HG03039 (cell line): ENCODE results near the gene SH3BP2.

Experiments used
- ATAC-seq: cut with Tn5 transposase; IDR thresholded peaks from one replicate; pipeline ENCODE4 v1.9.1; 2021; ENCODE audit warnings: mild to moderate bottlenecking, moderate library complexity; ENCODE audit not compliant: unreplicated experiment

Gene SH3BP2

DNA sequence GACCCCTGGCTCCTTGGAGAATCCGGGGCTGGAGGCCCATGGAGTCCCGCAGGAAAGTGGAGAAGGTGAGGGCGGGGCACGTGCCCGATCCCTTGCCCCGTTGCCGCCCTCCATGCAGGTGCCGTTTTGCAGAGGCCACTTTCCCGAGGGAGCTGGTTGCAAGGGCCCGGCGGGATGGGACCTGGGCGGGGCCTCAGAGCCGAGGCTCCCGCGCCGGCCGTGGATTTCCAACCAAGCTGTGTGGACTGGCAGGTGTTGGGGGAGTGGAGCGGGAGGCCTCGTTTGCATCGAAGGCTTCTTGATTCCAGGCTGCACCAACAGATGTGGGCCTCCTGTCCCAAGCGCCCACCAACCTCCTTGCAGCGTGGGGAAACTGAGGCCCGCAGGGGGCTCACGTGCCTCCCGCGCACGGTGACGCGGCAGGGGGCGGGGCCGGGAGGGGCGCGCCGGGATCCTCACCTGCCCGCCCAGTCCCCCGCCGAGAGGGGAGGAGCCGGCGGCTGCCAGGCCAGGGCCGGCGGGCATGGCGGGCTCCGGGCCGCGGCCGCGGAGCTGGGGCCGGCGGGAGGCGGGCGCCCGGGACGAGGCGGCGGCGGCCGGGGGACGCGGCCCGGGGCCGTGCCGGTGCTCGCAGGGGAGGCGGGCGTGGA, 24.9 kb downstream of the SH3BP2 start:
- no peak for ATAC-seq

DNA sequence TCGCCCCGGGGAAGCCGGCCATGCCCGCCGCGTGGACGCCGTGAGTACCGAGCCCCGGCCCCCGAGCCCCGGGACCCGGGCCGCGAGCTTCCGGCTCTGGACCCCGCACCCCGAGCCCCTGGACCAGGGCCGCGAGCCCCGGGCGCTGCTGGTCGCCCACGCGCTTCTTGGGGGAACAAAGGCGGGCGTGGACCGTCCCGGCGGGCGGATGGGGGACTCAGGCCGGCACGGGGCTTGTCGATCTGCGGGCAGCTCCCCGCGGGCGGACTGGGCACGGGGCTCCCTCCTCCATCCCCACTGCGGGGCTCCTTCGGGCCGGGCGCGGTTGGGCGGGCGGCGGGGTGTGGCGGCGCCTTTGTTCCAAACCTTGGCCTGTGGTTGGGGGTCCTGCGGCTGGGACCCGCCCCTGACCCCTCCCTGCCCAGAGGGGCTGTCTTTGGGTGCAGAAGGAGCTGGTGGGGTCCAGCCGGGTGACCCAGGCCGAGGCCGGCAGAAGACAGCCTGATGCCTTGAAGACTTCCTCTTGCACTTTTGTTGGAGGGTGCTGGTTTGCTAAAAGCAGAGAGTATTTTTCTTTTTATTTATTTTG, 25.6 kb downstream of the SH3BP2 start:
- ATAC-seq, result no peak

DNA sequence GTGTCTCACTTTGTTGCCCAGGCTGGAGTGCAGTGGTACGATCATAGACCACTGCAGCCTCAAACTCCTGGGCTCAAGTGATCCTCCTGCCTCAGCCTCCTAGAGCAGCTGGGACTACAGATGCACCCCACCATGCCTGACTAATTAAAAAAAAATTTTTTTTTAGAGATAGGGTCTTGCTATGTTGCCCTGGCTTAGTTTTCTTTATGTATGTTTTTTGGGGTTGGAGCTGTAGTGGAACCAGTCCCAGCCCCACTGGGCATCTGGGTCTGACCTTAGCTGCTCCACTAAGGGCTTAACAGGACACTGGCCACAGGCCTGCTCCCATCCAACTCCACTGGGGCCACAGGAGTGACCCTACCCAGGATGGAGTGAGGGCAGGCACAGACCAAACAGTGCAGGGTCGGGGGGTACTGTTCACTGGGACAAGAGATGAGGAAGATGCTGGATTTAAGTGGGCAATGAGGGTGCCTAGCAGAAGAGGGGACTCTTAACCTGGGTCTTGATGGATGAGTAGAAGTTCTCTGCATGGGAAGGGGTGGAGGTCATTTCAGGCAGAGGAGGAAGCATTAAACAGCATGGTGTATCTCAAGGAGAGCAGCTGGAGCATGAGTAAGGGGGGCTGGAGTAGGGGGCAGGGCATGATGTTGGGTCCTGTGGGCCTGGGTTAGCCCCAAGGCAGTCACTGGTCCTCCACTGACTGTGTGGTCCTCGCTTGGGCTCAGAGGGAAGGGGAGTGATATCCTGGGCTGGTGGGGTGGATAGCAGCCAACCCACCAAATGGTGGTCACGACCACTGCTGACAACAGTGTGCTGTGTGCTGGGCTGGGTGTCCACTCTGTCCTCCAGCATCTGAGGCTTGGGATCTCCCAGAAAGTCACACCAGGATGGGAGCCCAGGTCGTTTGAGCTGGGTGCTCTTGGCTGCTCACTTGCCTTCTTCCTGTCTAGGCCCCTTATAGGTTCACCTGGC, 26.6 kb downstream of the SH3BP2 start:
- no peak for ATAC-seq

DNA sequence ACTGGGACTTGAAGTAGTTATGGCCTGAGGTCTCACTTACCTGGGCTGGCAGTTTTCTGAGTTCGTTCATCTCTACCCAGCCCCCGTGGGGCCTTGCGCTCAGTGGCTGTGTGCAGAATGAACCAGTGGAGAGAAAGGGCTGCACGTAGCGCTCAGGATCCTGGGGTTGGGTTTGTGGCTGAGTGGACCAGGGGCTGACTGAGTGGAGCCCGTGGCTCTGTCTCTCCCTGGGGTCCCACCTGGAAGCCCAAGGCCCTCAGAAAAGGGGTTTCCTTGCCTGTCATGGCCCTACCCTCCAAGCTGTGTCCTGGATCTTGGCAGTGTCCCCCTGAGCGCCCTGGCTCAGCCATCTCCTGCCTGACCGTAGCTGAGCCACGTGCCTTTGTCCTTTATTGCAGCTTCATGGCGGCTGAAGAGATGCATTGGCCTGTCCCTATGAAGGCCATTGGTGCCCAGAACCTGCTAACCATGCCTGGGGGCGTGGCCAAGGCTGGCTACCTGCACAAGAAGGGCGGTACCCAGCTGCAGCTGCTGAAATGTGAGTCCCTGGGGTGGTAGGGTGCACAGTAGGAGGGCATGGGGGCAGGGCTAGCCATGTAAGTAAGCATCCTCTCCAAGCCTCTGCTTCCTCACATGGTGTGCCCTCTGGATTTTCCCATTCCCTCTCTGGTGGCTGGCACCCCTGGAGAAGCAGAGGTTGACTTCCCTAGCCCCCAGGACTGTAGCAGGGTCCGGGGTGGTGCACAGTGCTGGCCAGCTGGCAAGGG, 27.5 kb downstream of the SH3BP2 start:
- ATAC-seq, result no peak

DNA sequence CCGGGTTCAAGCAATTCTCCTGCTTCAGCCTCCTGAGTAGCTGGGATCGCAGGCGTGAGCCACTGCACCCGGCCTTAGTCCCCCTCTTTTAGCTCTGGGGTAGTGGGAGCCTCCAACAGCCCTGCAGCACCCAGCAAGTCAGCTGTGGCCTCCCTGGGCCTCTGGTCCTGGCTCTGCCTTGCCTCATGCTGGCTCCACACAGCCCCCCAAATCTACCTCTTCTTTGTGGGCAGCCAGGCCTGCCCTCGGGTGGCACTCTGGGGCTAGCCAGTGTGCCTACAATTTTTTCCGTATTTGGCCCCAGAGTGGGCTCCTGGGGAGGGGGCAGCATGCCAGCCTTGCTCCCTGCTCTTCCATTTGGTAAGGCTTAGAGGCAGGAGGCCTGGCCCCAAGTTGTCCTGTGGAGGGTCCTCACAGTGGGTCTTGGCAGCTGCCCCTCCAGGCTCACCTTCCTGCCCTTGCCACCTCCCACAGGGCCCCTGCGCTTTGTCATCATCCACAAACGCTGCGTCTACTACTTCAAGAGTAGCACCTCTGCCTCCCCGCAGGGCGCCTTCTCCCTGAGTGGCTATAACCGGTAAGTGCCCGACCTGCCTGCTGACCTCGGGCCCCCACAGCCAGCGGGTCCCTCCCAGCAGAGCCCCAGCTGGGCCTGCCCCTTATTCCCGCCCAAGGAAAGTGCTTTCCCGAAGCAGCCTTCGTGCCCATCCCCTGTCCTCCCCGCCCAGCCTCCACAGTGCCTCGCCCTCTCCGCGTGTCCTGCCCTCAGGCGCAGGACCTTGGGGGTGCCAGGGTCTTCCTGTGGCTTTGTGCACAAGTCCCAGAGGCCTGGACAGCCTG, 29.8 kb downstream of the SH3BP2 start:
- no peak for ATAC-seq

DNA sequence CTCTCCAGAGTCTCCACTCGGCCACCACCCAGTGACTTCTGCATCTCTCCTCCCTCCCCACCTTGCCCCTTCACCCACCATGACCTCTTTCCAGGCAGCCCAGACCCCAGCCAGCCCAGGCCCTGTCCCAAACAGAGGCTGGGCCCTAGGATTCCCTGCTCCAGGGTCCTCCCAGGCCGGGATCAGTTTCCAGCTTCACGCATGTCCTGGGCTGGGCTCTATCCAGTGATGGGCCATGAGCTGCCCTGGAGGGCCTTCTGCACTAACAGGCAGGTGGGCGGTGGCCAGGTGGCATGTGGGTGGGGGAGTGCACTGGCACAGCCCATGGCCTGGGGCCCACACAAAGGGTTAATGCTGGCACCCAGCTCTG, 30.4 kb downstream of the SH3BP2 start:
- ATAC-seq, result no peak

DNA sequence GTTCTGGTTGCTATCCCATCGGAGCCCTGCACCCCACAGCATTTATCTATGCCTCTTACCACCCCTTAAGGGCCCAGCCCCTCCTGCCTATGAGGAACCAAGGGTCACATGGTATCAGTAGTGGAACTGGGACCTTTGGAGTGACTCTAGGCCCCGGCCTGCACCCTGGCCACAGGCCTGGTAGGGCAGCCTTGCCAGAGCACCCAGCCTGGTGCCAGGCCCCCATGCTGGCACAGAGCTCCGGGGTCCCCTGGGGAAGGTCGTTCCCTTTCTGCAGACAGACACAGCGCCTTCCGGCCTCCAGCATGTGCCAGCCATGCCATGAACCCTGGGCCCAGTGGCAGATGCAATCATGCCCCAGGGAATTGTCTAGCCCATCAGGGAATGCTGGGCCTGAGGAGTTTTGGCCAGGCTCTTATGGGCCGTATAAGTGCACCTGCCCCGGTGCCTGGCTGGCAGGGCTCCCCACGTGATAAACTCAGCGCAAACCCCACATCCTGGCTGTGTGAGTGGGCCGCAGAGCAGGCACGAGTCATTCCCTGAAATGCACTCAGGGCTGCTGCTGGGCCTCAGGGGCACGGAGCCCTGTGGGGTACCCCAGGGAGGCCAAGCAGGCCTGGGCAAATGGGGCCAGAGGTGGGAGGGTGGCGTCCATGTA, 30.9 kb downstream of the SH3BP2 start:
- ATAC-seq, result no peak

DNA sequence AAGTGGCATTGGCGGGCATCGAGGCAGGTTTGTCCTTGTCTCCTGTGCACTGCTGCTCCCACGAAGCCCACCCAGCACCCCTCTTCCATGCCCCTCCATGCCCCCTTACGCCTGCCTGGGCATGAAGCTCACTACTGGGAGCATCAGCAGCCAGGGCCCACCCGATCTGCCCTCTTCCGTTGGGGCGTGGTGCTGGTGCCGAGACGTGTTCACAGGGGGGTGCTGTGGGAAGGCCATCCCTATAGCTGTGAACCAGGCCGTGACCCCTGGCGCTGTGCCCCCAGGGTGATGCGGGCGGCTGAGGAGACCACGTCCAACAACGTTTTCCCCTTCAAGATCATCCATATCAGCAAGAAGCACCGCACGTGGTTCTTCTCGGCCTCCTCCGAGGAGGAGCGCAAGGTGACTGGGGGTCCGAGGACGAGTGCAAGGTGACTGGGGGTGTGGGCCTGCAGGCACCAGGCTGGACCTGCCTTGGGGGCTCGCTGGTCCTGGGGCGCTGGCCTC, 31.5 kb downstream of the SH3BP2 start:
- ATAC-seq, result no peak

DNA sequence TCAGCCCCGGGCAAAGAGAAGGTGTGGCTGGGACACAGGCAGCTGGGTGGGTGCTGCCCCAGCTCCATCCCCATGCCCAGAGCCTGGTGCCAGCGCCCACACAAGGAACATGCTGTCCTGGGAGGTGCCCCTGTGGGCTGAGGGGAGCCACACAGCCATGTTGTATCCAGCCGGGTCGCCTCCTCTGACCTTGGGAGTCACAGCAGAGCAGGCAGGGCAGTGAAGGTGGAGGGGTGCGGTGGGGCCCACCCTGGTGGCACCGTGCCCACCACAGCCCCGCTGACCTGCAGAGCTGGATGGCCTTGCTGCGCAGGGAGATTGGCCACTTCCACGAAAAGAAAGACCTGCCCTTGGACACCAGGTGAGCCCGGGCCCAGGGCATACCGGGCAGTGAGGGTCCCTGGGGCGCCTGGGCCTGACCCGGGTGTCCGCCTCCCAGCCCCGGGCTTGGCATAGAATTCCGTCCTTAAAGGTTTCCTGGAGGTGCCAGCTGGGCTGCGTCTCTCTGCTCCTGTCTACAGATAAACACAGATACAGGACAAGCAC, 32.0 kb downstream of the SH3BP2 start:
- no peak for ATAC-seq

DNA sequence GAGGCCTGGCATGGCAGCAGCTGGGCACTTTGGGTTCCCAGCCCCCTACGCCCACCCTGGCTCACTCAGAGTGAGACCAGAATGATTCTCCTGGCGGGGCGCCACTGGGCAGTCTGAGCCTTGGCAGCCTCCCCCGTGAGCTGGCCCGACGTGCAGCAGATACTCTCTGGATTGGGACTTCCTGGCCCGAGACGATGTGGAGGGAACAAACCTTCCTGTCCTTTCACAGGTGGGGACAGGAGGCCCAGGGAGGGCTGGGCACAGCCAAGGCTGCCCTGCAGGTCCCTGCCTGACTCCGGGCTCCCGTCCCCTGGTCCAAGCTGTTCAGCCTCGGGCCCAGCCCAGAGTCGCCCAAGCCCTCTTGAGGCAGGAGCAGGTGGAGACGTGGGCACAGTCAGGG, 32.9 kb downstream of the SH3BP2 start:
- no peak for ATAC-seq

DNA sequence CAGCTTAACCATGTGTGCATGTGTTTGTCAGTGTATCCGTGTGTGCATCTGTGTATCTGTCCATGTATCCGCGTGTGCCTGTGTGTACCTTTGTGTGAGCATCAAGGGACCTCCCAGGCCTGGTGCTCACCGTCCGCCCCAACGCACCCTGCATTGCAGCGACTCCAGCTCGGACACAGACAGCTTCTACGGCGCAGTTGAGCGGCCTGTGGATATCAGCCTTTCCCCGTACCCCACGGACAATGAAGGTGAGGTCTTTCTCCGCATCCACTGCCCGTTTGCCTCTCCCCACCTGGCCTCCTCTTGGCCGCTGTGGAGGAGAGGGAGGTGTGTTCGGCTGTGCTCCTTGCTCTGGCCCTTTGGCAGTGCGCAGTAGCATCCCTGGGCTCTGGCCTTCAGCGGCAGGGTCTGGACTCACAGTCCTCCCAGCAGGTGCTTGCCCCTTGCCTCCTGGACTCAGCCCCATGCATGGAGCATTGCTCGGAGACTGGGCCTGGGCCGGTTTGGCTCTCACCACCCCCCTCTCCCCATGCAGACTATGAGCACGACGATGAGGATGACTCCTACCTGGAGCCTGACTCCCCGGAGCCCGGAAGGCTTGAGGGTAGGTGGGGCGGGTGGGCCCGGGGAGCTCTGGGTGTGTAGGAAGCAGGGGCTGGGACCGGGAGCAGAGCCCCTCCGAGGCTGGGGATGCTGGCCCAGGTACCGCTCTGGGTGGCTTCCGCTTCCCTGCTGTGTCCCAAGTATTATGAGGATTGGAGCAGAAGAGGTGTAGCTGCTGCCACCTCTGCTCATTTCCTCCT, 34.4 kb downstream of the SH3BP2 start:
- ATAC-seq, result no peak

DNA sequence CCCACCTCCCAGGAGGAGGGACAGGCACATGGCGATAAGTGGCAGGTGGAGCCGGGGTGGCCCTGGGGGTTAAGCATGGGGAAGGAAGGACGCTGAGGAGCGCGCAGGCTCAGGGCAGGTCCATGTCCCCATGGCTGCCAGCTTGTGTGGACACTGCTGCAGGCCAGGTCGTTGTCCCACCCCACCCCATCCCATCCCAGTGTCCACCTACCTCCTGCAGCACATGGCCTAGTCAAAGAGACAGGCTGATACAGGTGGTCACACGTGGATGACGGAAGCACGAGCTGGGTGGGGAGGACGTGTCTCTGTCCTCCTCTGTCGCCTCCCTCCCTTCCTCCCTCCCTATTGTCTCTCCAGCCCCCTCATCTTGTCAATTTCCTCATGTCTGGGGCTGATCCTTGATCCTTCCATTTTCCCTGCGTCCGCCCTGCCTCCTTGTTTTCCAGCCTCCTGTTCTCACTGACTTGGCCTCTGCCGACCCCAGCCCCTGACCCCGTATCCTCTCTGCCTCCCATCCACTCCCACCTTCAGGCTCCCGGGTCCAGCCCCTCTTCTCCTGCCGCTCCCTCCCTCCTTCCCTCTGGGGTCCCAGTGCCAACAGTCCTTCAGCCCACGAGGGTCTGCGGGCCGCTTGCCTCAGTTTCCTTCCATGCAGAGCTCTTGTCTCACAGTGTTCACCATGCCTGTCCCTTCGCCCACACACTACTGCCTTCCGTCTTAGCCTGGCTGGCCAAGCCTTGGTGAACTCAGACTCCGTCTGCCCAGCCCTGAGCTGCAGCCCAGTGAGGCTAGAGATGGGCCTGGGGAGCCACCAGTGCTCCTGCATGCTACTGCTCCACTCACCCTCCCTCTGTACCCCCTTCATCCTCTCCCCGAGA, 35.2 kb downstream of the SH3BP2 start:
- ATAC-seq, result no peak

DNA sequence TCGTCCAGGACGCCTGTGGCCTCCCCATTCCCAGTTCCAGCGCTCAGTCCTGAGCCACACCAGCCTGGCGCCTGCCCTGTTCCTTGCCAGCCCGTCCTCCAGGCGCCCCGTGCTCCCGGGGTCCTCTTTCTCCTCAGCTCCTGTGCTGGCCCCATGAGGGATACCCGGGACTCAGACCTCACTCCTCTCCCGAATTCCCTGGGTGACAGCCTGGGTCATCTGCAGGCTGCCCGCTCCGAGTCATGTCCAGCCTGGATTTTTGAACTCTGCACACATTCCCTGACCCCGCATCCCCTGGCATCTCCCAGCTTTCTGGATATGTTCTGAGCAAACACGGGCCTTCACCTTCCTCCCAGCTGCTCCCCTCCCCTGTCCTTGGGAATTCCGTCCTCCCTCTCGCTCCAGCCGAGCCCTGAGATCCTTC, 35.9 kb downstream of the SH3BP2 start:
- no peak for ATAC-seq

DNA sequence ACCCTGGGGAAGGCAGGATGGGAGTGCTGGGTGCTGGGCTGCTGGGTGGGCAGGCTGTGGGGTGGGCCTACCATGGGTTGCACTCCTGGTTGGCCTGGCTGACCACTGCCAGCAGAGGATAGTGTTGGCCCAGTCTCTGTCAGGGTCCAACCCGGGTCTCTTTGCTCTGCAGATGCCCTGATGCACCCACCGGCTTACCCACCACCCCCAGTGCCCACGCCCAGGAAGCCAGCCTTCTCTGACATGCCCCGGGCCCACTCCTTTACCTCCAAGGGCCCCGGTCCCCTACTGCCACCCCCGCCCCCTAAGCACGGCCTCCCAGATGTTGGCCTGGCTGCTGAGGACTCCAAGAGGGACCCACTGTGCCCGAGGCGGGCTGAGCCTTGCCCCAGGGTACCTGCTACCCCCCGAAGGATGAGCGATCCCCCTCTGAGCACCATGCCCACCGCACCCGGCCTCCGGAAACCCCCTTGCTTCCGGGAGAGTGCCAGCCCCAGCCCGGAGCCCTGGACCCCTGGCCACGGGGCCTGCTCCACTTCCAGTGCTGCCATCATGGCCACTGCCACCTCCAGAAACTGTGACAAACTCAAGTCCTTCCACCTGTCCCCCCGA, 36.5 kb downstream of the SH3BP2 start:
- ATAC-seq, result no peak

DNA sequence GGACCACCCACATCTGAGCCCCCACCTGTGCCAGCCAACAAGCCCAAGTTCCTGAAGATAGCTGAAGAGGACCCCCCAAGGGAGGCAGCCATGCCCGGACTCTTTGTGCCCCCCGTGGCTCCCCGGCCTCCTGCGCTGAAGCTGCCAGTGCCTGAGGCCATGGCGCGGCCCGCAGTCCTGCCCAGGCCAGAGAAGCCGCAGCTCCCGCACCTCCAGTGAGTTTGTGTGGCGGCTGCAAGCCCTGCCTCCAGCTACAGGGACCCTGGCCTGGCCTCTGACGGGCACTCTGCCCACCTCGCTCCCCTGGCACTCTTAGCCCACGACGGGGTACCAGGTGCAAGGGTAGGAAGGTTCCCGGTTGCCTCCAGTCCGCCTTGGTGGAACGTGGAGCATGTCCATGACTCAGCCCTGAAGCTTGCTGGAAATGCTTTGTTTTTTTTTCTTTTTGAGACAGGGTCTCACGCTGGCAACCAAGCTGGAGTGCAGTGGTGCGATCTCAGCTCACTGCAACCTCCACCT, 37.1 kb downstream of the SH3BP2 start:
- ATAC-seq, result no peak

DNA sequence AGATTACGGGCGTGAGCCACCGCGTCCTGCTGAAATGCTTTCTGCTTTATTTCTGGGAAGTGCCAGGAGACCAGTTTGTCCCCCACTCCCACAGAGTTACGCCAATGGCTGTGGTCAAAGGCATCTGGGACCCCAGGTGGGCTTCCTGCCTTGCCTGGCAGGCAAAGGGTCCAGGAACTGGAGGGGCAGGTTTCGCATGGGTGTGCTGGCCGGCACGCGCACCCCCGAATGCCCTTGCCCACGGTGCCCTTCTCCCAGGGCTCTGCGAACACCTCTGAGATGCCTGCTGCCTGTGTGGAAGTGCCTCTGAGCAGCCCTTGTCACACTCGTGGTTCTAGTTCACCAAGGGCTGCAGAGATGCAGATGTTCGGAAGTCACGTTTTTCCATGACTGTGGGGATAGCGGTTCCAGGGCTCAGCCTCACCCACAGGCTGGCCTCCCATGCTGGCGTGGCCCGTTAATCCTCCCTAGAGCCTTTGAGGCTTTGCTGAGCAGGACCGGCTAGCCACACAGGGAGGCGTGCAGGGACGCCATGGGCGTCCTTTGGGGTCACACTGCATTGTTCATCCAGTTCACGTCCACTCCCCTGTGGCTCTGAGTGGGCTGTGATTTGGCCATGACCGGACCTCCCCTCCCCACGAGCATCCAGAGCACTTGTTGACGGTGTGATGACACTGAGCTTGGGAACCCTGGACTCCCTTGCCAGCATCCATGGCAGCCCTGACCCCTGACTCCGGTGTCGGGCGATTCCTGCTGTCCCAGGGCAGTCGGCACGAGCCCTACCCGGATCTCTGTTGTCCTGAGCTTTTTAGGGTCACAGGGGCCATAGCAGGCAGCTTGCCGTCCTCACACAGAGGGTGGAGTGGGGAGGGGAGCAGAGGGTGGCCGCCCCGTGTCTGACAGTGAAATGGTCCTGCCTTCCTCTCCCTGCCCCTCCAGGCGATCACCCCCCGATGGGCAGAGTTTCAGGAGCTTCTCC, 38.0 kb downstream of the SH3BP2 start:
- ATAC-seq, result no peak
